OCI-LY7 (cell line): ENCODE results near the gene QSOX1. TPM values are rescaled to one million over a fixed set of nuclear protein-coding genes. Genes with fewer than 3 reads are reported as not detected.

Experiments used
- BruUV-seq: library from RNA; stranded (reverse); fragments of 400-500 nt; replicated peaks from 2 replicates; lab custom pipeline; 2021; lab: Mats Ljungman, UMichigan
- CTCF ChIA-PET: fragments of 300-600 bp; sonication (Branson Sonifier 250); formaldehyde crosslinking; loops from one replicate; lab custom pipeline; 2022; ENCODE audit warnings: antibody characterized with exemption; ENCODE audit not compliant: unreplicated experiment; lab: Charles Lee
- POLR2A ChIA-PET: fragments of 300-600 bp; sonication (Branson Sonifier 250); formaldehyde crosslinking; loops from one replicate; lab custom pipeline; 2022; ENCODE audit warnings: antibody characterized with exemption; lab: Charles Lee
- DNase-seq: peaks from one replicate; pipeline ENCODE4 v3.0.0-alpha.2; 2015; ENCODE audit warnings: low spot score
- H2AFZ ChIP-seq: fragments of 200-600 bp; sonication (generic), shearing (Covaris generic); 2 replicates; pipeline ENCODE4 v1.6.1; 2014; ENCODE audit warnings: mild to moderate bottlenecking, antibody characterized with exemption, low read length, moderate library complexity
- H3K27ac ChIP-seq: fragments of 200-600 bp; sonication (generic); 2 replicates; pipeline ENCODE4 v1.5.1; 2014; ENCODE audit warnings: mixed run types, low read depth, mild to moderate bottlenecking, moderate library complexity, low read length, inconsistent platforms; ENCODE audit not compliant: poor library complexity, severe bottlenecking
- H3K36me3 ChIP-seq: fragments of 200-600 bp; sonication (generic); 2 replicates; pipeline ENCODE4 v1.6.1; 2014; ENCODE audit warnings: mild to moderate bottlenecking, antibody characterized with exemption, low read length, moderate library complexity, mixed read lengths; ENCODE audit not compliant: insufficient read depth
- H3K4me1 ChIP-seq: fragments of 200-600 bp; sonication (generic); 2 replicates; pipeline ENCODE4 v1.5.1; 2014; ENCODE audit warnings: mild to moderate bottlenecking, low read length; ENCODE audit not compliant: insufficient read depth, poor library complexity, severe bottlenecking
- H3K4me2 ChIP-seq: fragments of 200-600 bp; sonication (generic); 2 replicates; pipeline ENCODE4 v1.6.1; 2014; ENCODE audit warnings: mild to moderate bottlenecking, low read length
- H3K4me3 ChIP-seq: fragments of 200-600 bp; sonication (generic); 2 replicates; pipeline ENCODE4 v1.5.1; 2014; ENCODE audit warnings: mild to moderate bottlenecking, low read depth, low read length; ENCODE audit not compliant: poor library complexity, severe bottlenecking
- H3K79me2 ChIP-seq: fragments of 200-600 bp; sonication (generic); 2 replicates; pipeline ENCODE4 v1.6.1; 2016; ENCODE audit warnings: low read depth, mild to moderate bottlenecking, low read length, moderate library complexity, mixed read lengths; ENCODE audit not compliant: insufficient read depth
- H3K9me2 ChIP-seq: fragments of 200-600 bp; sonication (generic); 2 replicates; pipeline ENCODE4 v1.6.1; 2016; ENCODE audit warnings: mild to moderate bottlenecking, low read length, mixed read lengths; ENCODE audit not compliant: insufficient read depth
- H3K9me3 ChIP-seq: fragments of 200-600 bp; sonication (generic); 2 replicates; pipeline ENCODE4 v1.6.1; 2014; ENCODE audit warnings: mild to moderate bottlenecking, mixed run types, low read length, mixed read lengths
- H4K20me1 ChIP-seq: fragments of 200-600 bp; sonication (generic); 2 replicates; pipeline ENCODE4 v1.6.1; 2014; ENCODE audit warnings: mild to moderate bottlenecking, antibody characterized with exemption, low read length, moderate library complexity, mixed read lengths; ENCODE audit not compliant: insufficient read depth
- CTCF ChIP-seq: fragments of 200-600 bp; sonication (generic); conservative IDR thresholded peaks from 2 replicates; pipeline ENCODE4 v1.5.1; 2014; ENCODE audit warnings: mild to moderate bottlenecking, antibody characterized with exemption, low read length, moderate library complexity, mixed read lengths
- EZH2phosphoT487 ChIP-seq: fragments of 200-600 bp; sonication (generic); IDR thresholded peaks from 2 replicates; pipeline ENCODE4 v1.6.1; 2018; ENCODE audit warnings: low read depth, borderline replicate concordance, mild to moderate bottlenecking, mixed run types, antibody characterized with exemption, low read length, moderate library complexity, mixed read lengths
- intact Hi-C: fragments of 100-400 bp; cut with micrococcal nuclease; formaldehyde crosslinking; loops from one replicate; pipeline ENCODE4 v1.10.0; 2022; ENCODE audit not compliant: unreplicated experiment
- total RNA-seq, 2 experiments: library from RNA; depleted of rRNA in 1 of 2; stranded (reverse); fragments of >200 nt in 1 of 2; shearing (Covaris generic) in 1 of 2; gene quantifications; 2 replicates each; pipeline ENCODE4 v1.2.3, GENCODE V29; 2014 to 2022

Gene QSOX1
- total RNA-seq, 2 experiments from 2014 or later: 8.4 to 23.6 TPM

GRCh38 chr1:180196436-180197003 is 41.9 kb downstream of the QSOX1 start:
- POLR2A ChIA-PET: interaction anchor here (1.1 to 1.7 kb wide), 2 partner anchors 8 to 21 kb away, joined by 4 read pairs; no protein-coding TSS in a partner anchor
- no TSS peak for BruUV-seq

GRCh38 chr1:180197231-180197630 is 42.6 kb downstream of the QSOX1 start:
- POLR2A ChIA-PET: interaction anchor here (1.0 to 1.7 kb wide), 4 partner anchors 9 to 20 kb away, joined by 3 to 4 read pairs (median 4); no protein-coding TSS in a partner anchor
- H3K4me1 ChIP-seq: no peaks in the 10 kb centered on the region
- intact Hi-C loops: no loop called here
- no peak overlapping the region for H2AFZ ChIP-seq
- no peaks in the 10 kb centered on the region for H3K9me3 ChIP-seq
- H3K79me2 ChIP-seq: no peaks in the 10 kb centered on the region
- H3K36me3 ChIP-seq: no peaks in the 10 kb centered on the region
- H3K9me2 ChIP-seq: no peaks in the 10 kb centered on the region
- DNase-seq: no peak
- TF ChIP-seq EZH2phosphoT487 (no peak), CTCF (no peak)
- H3K4me3 ChIP-seq: no peak overlapping the region
- no TSS peak for BruUV-seq
- CTCF ChIA-PET: no interaction called here
- no peaks in the 10 kb centered on the region for H4K20me1 ChIP-seq
- H3K4me2 ChIP-seq: no peak overlapping the region
- H3K27ac ChIP-seq: no peak overlapping the region

More at GRCh38 chr1:180196436-180197003, 41.9 kb downstream of the QSOX1 start:
- H3K4me1 ChIP-seq: no peaks in the 10 kb centered on the region
- H3K36me3 ChIP-seq: no peaks in the 10 kb centered on the region
- intact Hi-C loops: no loop called here
- H3K79me2 ChIP-seq: no peaks in the 10 kb centered on the region
- H3K9me3 ChIP-seq: no peaks in the 10 kb centered on the region
- H4K20me1 ChIP-seq: no peaks in the 10 kb centered on the region
- no peak overlapping the region for H3K4me2 ChIP-seq
- no peak for DNase-seq
- no peak overlapping the region for H3K27ac ChIP-seq
- no peak overlapping the region for H2AFZ ChIP-seq
- CTCF ChIA-PET: no interaction called here
- H3K4me3 ChIP-seq: no peak overlapping the region
- no peaks in the 10 kb centered on the region for H3K9me2 ChIP-seq
- TF ChIP-seq CTCF: no peak
- no peak for TF ChIP-seq EZH2phosphoT487

GRCh38 chr1:180198196-180198595 is 43.5 kb downstream of the QSOX1 start:
- intact Hi-C loops: no loop called here
- Histone ChIP-seq H3K9me2 (no peaks in the 10 kb centered on the region), H3K4me3 (no peak overlapping the region), H3K4me1 (no peaks in the 10 kb centered on the region), H3K79me2 (no peaks in the 10 kb centered on the region), H4K20me1 (no peaks in the 10 kb centered on the region), H3K9me3 (no peaks in the 10 kb centered on the region), H3K27ac (no peak overlapping the region), H3K4me2 (no peak overlapping the region), H3K36me3 (no peaks in the 10 kb centered on the region), H2AFZ (no peak overlapping the region)
- POLR2A ChIA-PET: interaction anchor here (1.0 to 1.2 kb wide), 2 partner anchors 14 to 19 kb away, joined by 3 read pairs; no protein-coding TSS in a partner anchor
- BruUV-seq: no TSS peak
- TF ChIP-seq EZH2phosphoT487: no peak
- TF ChIP-seq CTCF: no peak
- CTCF ChIA-PET: no interaction called here
- DNase-seq: no peak
